Muscle of arm (tissue), 12 donors: ENCODE results near the gene PRICKLE2. TPM values are rescaled to one million over a fixed set of nuclear protein-coding genes. Genes with fewer than 3 reads are reported as not detected.

Experiments
- DNase-seq: peaks from one replicate; pipeline ENCODE4 v3.0.0-alpha.2; 2013
- polyA plus RNA-seq, 12 donors: library from polyadenylated mRNA; unstranded; fragments of 120-200 nt; gene quantifications; one replicate each; pipeline ENCODE4 v1.2.1, GENCODE V29; 2013; ENCODE audit not compliant: insufficient read length in 12 of 12

Gene PRICKLE2
- polyA plus RNA-seq, 12 donors, result 6.7 to 14.4 (median 10.0) TPM; not detected in 1

GRCh38 chr3:64222501-64223111, 2.7 kb downstream of the PRICKLE2 start:
- DNase-seq, result no peak

- DNase-seq, result no peak
These were observed 3.6 kb downstream of the PRICKLE2 start for GRCh38 chr3:64221571-64222257.

GRCh38 chr3:64220161-64220914, 4.9 kb downstream of the PRICKLE2 start:
- no peak for DNase-seq

- no peak for DNase-seq
These were observed 6.5 kb downstream of the PRICKLE2 start for GRCh38 chr3:64218746-64219145.

- DNase-seq, result no peak
These were observed 6.9 kb downstream of the PRICKLE2 start for GRCh38 chr3:64218329-64218728.

GRCh38 chr3:64216274-64217147, 8.8 kb downstream of the PRICKLE2 start:
- no peak for DNase-seq

- no peak for DNase-seq
These were observed 9.7 kb downstream of the PRICKLE2 start for GRCh38 chr3:64215559-64215958.

GRCh38 chr3:64215103-64215502, 10.2 kb downstream of the PRICKLE2 start:
- no peak for DNase-seq

- DNase-seq, result no peak
These were observed 10.8 kb downstream of the PRICKLE2 start for GRCh38 chr3:64214381-64215018.

GRCh38 chr3:64213962-64214379, 11.3 kb downstream of the PRICKLE2 start:
- peak; percentile 82 for DNase-seq

GRCh38 chr3:64213224-64213878, 11.9 kb downstream of the PRICKLE2 start:
- DNase-seq, result no peak

GRCh38 chr3:64209866-64210621, 15.2 kb downstream of the PRICKLE2 start:
- no peak for DNase-seq

- no peak for DNase-seq
These were observed 17.8 kb downstream of the PRICKLE2 start for GRCh38 chr3:64207289-64208080.

GRCh38 chr3:64203969-64204908, 21.0 kb downstream of the PRICKLE2 start:
- DNase-seq, result no peak

GRCh38 chr3:64203216-64203615, 22.1 kb downstream of the PRICKLE2 start:
- DNase-seq, result no peak

GRCh38 chr3:64199932-64200331, 25.3 kb downstream of the PRICKLE2 start:
- DNase-seq, result no peak

- no peak for DNase-seq
These were observed 28.9 kb downstream of the PRICKLE2 start for GRCh38 chr3:64196236-64196929.
